Liver (tissue), 3 donors: ENCODE measurements around the gene ZNF436.

ENCODE experiments used
- FOXA1 ChIP-seq: IDR thresholded peaks from 2 replicates; pipeline ENCODE4 v1.6.1; 2016; ENCODE audit warnings: antibody characterized with exemption
- FOXA2 ChIP-seq: IDR thresholded peaks from 2 replicates; pipeline ENCODE4 v1.6.1; 2016; ENCODE audit warnings: antibody characterized with exemption
- GABPA ChIP-seq, 2 donors: IDR thresholded peaks in 1 of 2; conservative IDR thresholded peaks in 1 of 2; 2 replicates each; pipeline ENCODE4 v1.6.1; 2016; ENCODE audit warnings: antibody characterized with exemption in 2 of 2, mild to moderate bottlenecking in 1 of 2, moderate library complexity in 1 of 2
- JUND ChIP-seq, 2 donors: IDR thresholded peaks; 2 replicates each; pipeline ENCODE4 v1.6.1; 2016; ENCODE audit warnings: antibody characterized with exemption in 2 of 2
- REST ChIP-seq: IDR thresholded peaks from 2 replicates; pipeline ENCODE4 v1.6.1; 2016; ENCODE audit warnings: antibody characterized with exemption, mild to moderate bottlenecking
- TAF1 ChIP-seq: conservative IDR thresholded peaks from 2 replicates; pipeline ENCODE4 v1.6.1; 2016; ENCODE audit warnings: antibody characterized with exemption, mild to moderate bottlenecking
- TF ChIP-seq, protein P1 (sequence below): fragments of 150-350 bp; IDR thresholded peaks from 2 replicates; pipeline ENCODE4 v1.5.1; 2017; ENCODE audit warnings: improper control_type of control experiment, low read depth, low read length; ENCODE audit not compliant: missing input control
- TF ChIP-seq, protein P2 (sequence below): IDR thresholded peaks from 2 replicates; pipeline ENCODE4 v1.6.1; 2016; ENCODE audit warnings: antibody characterized with exemption
- TF ChIP-seq, protein P3 (sequence below): IDR thresholded peaks from 2 replicates; pipeline ENCODE4 v1.6.1; 2016; ENCODE audit warnings: antibody characterized with exemption
- donor health status: healthy.
- donor health status: healthy.

GRCh38 chr1:23344987-23345472 lies 24.6 kb downstream of the ZNF436 start:
- TF ChIP-seq, protein P1, sequence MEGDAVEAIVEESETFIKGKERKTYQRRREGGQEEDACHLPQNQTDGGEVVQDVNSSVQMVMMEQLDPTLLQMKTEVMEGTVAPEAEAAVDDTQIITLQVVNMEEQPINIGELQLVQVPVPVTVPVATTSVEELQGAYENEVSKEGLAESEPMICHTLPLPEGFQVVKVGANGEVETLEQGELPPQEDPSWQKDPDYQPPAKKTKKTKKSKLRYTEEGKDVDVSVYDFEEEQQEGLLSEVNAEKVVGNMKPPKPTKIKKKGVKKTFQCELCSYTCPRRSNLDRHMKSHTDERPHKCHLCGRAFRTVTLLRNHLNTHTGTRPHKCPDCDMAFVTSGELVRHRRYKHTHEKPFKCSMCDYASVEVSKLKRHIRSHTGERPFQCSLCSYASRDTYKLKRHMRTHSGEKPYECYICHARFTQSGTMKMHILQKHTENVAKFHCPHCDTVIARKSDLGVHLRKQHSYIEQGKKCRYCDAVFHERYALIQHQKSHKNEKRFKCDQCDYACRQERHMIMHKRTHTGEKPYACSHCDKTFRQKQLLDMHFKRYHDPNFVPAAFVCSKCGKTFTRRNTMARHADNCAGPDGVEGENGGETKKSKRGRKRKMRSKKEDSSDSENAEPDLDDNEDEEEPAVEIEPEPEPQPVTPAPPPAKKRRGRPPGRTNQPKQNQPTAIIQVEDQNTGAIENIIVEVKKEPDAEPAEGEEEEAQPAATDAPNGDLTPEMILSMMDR, result no peak
- TF ChIP-seq JUND (IDR thresholded peaks at IDR 0.05) (no peak), FOXA2 (no peak), GABPA (IDR thresholded peaks at IDR 0.05 in 1 of 2, conservative IDR thresholded peaks at IDR 0.05 in 1 of 2) (no peak), FOXA1 (no peak), REST (no peak), TAF1 (no peak)
- TF ChIP-seq, protein P2, sequence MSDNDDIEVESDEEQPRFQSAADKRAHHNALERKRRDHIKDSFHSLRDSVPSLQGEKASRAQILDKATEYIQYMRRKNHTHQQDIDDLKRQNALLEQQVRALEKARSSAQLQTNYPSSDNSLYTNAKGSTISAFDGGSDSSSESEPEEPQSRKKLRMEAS, result no peak
- TF ChIP-seq, protein P3, sequence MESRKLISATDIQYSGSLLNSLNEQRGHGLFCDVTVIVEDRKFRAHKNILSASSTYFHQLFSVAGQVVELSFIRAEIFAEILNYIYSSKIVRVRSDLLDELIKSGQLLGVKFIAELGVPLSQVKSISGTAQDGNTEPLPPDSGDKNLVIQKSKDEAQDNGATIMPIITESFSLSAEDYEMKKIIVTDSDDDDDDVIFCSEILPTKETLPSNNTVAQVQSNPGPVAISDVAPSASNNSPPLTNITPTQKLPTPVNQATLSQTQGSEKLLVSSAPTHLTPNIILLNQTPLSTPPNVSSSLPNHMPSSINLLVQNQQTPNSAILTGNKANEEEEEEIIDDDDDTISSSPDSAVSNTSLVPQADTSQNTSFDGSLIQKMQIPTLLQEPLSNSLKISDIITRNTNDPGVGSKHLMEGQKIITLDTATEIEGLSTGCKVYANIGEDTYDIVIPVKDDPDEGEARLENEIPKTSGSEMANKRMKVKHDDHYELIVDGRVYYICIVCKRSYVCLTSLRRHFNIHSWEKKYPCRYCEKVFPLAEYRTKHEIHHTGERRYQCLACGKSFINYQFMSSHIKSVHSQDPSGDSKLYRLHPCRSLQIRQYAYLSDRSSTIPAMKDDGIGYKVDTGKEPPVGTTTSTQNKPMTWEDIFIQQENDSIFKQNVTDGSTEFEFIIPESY, result no peak
